NOMO-1 (cell line): ENCODE data around the gene MYL4.
"Not testable (repeated sequence)": the region's sequence is repeated elsewhere in the genome, so short reads cannot be mapped to it uniquely, and the experiment has no call there.

ENCODE experiments used
- DNase-seq, 2 experiments: peaks; one replicate each; lab custom pipeline; 2025; ENCODE audit not compliant: unreplicated experiment in 2 of 2; lab: John Stamatoyannopoulos, UW

The MYL4 gene

GRCh38 chr17:47192554-47192953 is 16.6 kb upstream of the MYL4 start:
- DNase-seq = peak in 1 of 2 experiments; percentile 19

- no peak for DNase-seq
Measured at GRCh38 chr17:47193931-47194511, 15.1 kb upstream of the MYL4 start.

- DNase-seq = no peak
Measured at GRCh38 chr17:47197821-47198220, 11.3 kb upstream of the MYL4 start.

GRCh38 chr17:47199627-47200324 is 9.4 kb upstream of the MYL4 start:
- DNase-seq = peak; percentile 80 to 93

GRCh38 chr17:47200325-47200664 is 8.9 kb upstream of the MYL4 start:
- peak; percentile 30 to 80 for DNase-seq

GRCh38 chr17:47201166-47201565 is 8.0 kb upstream of the MYL4 start:
- no peak for DNase-seq

- DNase-seq = no peak
Measured at GRCh38 chr17:47203984-47204721, 5.0 kb upstream of the MYL4 start.

- DNase-seq = no peak
Measured at GRCh38 chr17:47204722-47205418, 4.3 kb upstream of the MYL4 start.

GRCh38 chr17:47205419-47205963 is 3.7 kb upstream of the MYL4 start:
- no peak for DNase-seq

- no peak for DNase-seq
Measured at GRCh38 chr17:47207143-47208067, 1.7 kb upstream of the MYL4 start.

- DNase-seq = no peak
Measured at GRCh38 chr17:47209499-47209898, 351 bp downstream of the MYL4 start.

GRCh38 chr17:47210105-47210504 is 957 bp downstream of the MYL4 start:
- DNase-seq = no peak

- DNase-seq = no peak
Measured at GRCh38 chr17:47210779-47211178, 1.6 kb downstream of the MYL4 start.

- no peak for DNase-seq
Measured at GRCh38 chr17:47212458-47212857, 3.3 kb downstream of the MYL4 start.

GRCh38 chr17:47213540-47213939 is 4.4 kb downstream of the MYL4 start:
- DNase-seq = no peak

- no peak for DNase-seq
Measured at GRCh38 chr17:47214931-47215330, 5.8 kb downstream of the MYL4 start.

- DNase-seq = not testable (repeated sequence)
Measured at GRCh38 chr17:47216821-47217220, 7.7 kb downstream of the MYL4 start.

- DNase-seq = not testable (repeated sequence)
Measured at GRCh38 chr17:47217279-47217678, 8.1 kb downstream of the MYL4 start.

- DNase-seq = no peak
Measured at GRCh38 chr17:47218896-47219430, 9.8 kb downstream of the MYL4 start.
